HepG2 (cell line): ENCODE data around the gene MCC. TPM values are rescaled to one million over a fixed set of nuclear protein-coding genes. Genes with fewer than 3 reads are reported as not detected.

Experiments used
- ATAC-seq: fragments of 200-7000 bp; cut with Tn5 transposase; 3 replicates; pipeline ENCODE4 v1.9.1; 2020; ENCODE audit warnings: mild to moderate bottlenecking, moderate library complexity
- BruUV-seq: library from RNA; stranded (reverse); fragments of 400-500 nt; replicated peaks from 2 replicates; lab custom pipeline; 2021; lab: Mats Ljungman, UMichigan
- CTCF ChIA-PET: fragments of 300-600 bp; formaldehyde crosslinking; extraction: SDS; loops from one replicate; lab custom pipeline; 2021; ENCODE audit warnings: low total read pairs, inconsistent platforms, low intra/inter-chr PET ratio; lab: Yijun Ruan, JAX
- POLR2A ChIA-PET: fragments of 350-600 bp; sonication (Branson Sonifier 250); formaldehyde crosslinking; loops from one replicate; lab custom pipeline; 2020; ENCODE audit warnings: antibody characterized with exemption, inconsistent platforms; lab: Yijun Ruan, JAX
- DNase-seq: peaks from one replicate; pipeline ENCODE4 v3.0.0-alpha.2; 2015; ENCODE audit warnings: low spot score
- FAIRE-seq: peaks from 3 replicates; lab custom pipeline; 2011; peaks lifted over from hg19 to GRCh38; lab: Jason Lieb, UNC
- H2AFZ ChIP-seq: one replicate; pipeline ENCODE4 v1.6.1; 2011; ENCODE audit warnings: low read length, inconsistent platforms
- H3K27ac ChIP-seq: fragments of 300-600 bp; 3 replicates; pipeline ENCODE4 v1.8.0; 2011; ENCODE audit warnings: mixed run types, mild to moderate bottlenecking, mixed read lengths, low read length, inconsistent platforms; ENCODE audit not compliant: insufficient read depth; ENCODE audit errors: extremely low read length
- H3K27me3 ChIP-seq, 2 experiments: fragments of 200-600 bp in 1 of 2; 2 replicates in 1 of 2; 3 replicates in 1 of 2; pipeline versions ENCODE4 v1.6.0 to v1.8.0; 2011; ENCODE audit warnings: low read length in 2 of 2, mild to moderate bottlenecking in 2 of 2, moderate library complexity in 2 of 2, inconsistent platforms in 1 of 2; ENCODE audit not compliant: insufficient read depth in 2 of 2, control insufficient read depth in 1 of 2
- H3K36me3 ChIP-seq, 2 experiments: fragments of 200-600 bp in 1 of 2; replicated peaks in 1 of 2; 2 replicates in 1 of 2; 3 replicates in 1 of 2; pipeline versions ENCODE4 v1.5.1 to v1.8.0; 2011; ENCODE audit warnings: low read length in 2 of 2, inconsistent platforms in 1 of 2; ENCODE audit not compliant: insufficient read depth in 2 of 2, control insufficient read depth in 1 of 2
- H3K4me1 ChIP-seq: 2 replicates; pipeline ENCODE4 v1.5.1; 2012; ENCODE audit warnings: low read length, inconsistent platforms; ENCODE audit not compliant: insufficient read depth
- H3K4me2 ChIP-seq: 2 replicates; pipeline ENCODE4 v1.6.0; 2011; ENCODE audit warnings: low read depth, low read length, inconsistent platforms
- H3K4me3 ChIP-seq, 3 experiments: fragments of 200-600 bp in 1 of 3; sonication (generic), shearing (Covaris generic) in 1 of 3; replicated peaks in 1 of 3; 2 replicates each; pipeline ENCODE4 v1.5.1; 2011 to 2016; ENCODE audit warnings: low read length in 3 of 3, inconsistent platforms in 2 of 3, low read depth in 2 of 3, mild to moderate bottlenecking in 2 of 3, control low read depth in 1 of 3, mixed read lengths in 1 of 3; ENCODE audit not compliant: insufficient read depth in 1 of 3
- H3K79me2 ChIP-seq: one replicate; pipeline ENCODE4 v1.6.1; 2011; ENCODE audit warnings: low read length, inconsistent platforms; ENCODE audit not compliant: insufficient read depth
- H3K9ac ChIP-seq: 2 replicates; pipeline ENCODE4 v1.6.0; 2011; ENCODE audit warnings: mild to moderate bottlenecking, low read depth, low read length, inconsistent platforms; ENCODE audit not compliant: insufficient read depth
- H3K9me3 ChIP-seq: 2 replicates; pipeline ENCODE4 v1.5.1; 2012; ENCODE audit warnings: mild to moderate bottlenecking, low read length
- H4K20me1 ChIP-seq: 2 replicates; pipeline ENCODE4 v1.6.0; 2011; ENCODE audit warnings: inconsistent platforms, mild to moderate bottlenecking, low read length, moderate library complexity; ENCODE audit not compliant: insufficient read depth
- AKAP8 ChIP-seq: sonication (generic); formaldehyde crosslinking; IDR thresholded peaks from 2 replicates; pipeline ENCODE4 v1.5.1; 2020; ENCODE audit warnings: mild to moderate bottlenecking, missing genetic modification reagents
- ETV5 ChIP-seq: IDR thresholded peaks from 2 replicates; pipeline ENCODE4 v1.6.1; 2018; ENCODE audit warnings: missing biosample characterization, missing genetic modification reagents, inconsistent platforms, borderline replicate concordance
- HNF4A ChIP-seq: sonication (generic); formaldehyde crosslinking; IDR thresholded peaks from 2 replicates; pipeline ENCODE4 v1.4.0; 2020; ENCODE audit warnings: missing genetic modification reagents
- MAZ ChIP-seq, 2 experiments: sonication (generic) in 1 of 2; formaldehyde crosslinking in 1 of 2; IDR thresholded peaks; 2 replicates each; pipeline versions ENCODE4 v1.5.0 to v1.6.1; 2012 to 2020; ENCODE audit warnings: low read depth in 2 of 2, mild to moderate bottlenecking in 2 of 2, borderline replicate concordance in 1 of 2, improper control_type of control experiment in 1 of 2, low read length in 1 of 2, missing genetic modification reagents in 1 of 2, moderate library complexity in 1 of 2
- PHB2 ChIP-seq: fragments of 450-650 bp; IDR thresholded peaks from 2 replicates; pipeline ENCODE4 v1.6.1; 2018; ENCODE audit not compliant: partially characterized antibody
- RFX1 ChIP-seq: fragments of 450-650 bp; IDR thresholded peaks from 2 replicates; pipeline ENCODE4 v1.6.1; 2017
- ZNF430 ChIP-seq: sonication (generic); formaldehyde crosslinking; IDR thresholded peaks from 2 replicates; pipeline ENCODE4 v1.9.0; 2021; ENCODE audit warnings: mild to moderate bottlenecking, missing genetic modification reagents
- ZNF432 ChIP-seq: sonication (generic); formaldehyde crosslinking; IDR thresholded peaks from 2 replicates; pipeline ENCODE4 v1.5.0; 2020; ENCODE audit warnings: missing genetic modification reagents, mild to moderate bottlenecking, borderline replicate concordance
- ZNF556 ChIP-seq: sonication (generic); formaldehyde crosslinking; IDR thresholded peaks from 2 replicates; pipeline ENCODE4 v1.4.0; 2020; ENCODE audit warnings: mild to moderate bottlenecking, missing genetic modification reagents, borderline replicate concordance
- ZSCAN12 ChIP-seq: sonication (generic); formaldehyde crosslinking; IDR thresholded peaks from 2 replicates; pipeline ENCODE4 v1.9.0; 2021; ENCODE audit warnings: mild to moderate bottlenecking, missing genetic modification reagents
- WGBS: methylation state at CpG from one replicate; pipeline ENCODE4 v1.1.6; 2017; ENCODE audit warnings: low lambda C conversion rate; 5-methylcytosine and 5-hydroxymethylcytosine counted together
- in situ Hi-C: cut with HindIII; loops from 2 replicates; pipeline ENCODE4 v1.10.0; 2017; ENCODE audit warnings: low pct_unique_long_range_greater_than_20kb; ENCODE audit not compliant: extremely low pct_ligation_motif_present
- intact Hi-C: fragments of 100-400 bp; cut with micrococcal nuclease; formaldehyde crosslinking; loops from one replicate; pipeline ENCODE4 v1.10.0; 2022; ENCODE audit not compliant: unreplicated experiment
- polyA plus RNA-seq, 8 experiments: library from polyadenylated mRNA; depleted of rRNA in 3 of 8; stranded (reverse) in 7 of 8; unstranded in 1 of 8; fragments of >200 nt; fragmentation: Illumina TruSeq in 4 of 8; extraction: Trizol in 4 of 8; gene quantifications; 2 replicates each; pipeline versions ENCODE4 v1.2.1 to v1.2.3, GENCODE V29; 2011 to 2016; ENCODE audit warnings: low read depth in 4 of 8, missing spikeins in 1 of 8, mixed read lengths in 1 of 8; ENCODE audit not compliant: insufficient read depth in 1 of 8
- total RNA-seq, 5 experiments: library from RNA; depleted of rRNA; stranded (reverse); fragments of >200 nt; fragmentation: Illumina TruSeq; extraction: Trizol; gene quantifications; 2 replicates each; pipeline ENCODE4 v1.2.3, GENCODE V29; 2016; ENCODE audit warnings: low read depth in 1 of 5
- TF ChIP-seq, protein P1 (sequence below): fragments of 450-650 bp; IDR thresholded peaks from 2 replicates; pipeline ENCODE4 v1.6.1; 2017
- TF ChIP-seq, protein P2 (sequence below): sonication (generic); formaldehyde crosslinking; IDR thresholded peaks from 2 replicates; pipeline ENCODE4 v1.5.1; 2020; ENCODE audit warnings: mild to moderate bottlenecking, missing genetic modification reagents

Gene MCC
- total and polyA plus RNA-seq, 2 of the 13 experiments (the other 11 are each of a cell fraction or from before 2014, with no cell fraction given), result 0.55 to 2.4 TPM

DNA sequence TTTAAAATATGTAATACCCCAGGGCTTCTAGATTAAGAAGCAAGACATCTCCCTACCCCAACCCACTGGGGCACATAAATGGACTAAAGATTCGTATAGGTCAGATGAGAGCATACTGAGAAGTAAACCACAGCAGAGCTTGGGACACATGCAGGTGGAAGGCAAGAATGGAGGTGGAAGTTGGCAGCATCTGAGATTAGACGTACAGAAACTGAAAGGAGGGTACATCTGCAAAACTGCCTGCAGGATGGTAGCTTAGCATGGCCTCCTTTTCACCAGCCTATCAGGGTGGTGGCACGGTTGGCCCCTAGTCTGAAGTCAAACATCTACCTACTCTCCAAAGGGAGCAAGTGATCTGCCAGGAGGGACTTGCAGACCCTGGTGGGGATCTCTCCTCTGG lies 235.2 kb downstream of the MCC start (continued):
- no peak for TF ChIP-seq HNF4A

DNA sequence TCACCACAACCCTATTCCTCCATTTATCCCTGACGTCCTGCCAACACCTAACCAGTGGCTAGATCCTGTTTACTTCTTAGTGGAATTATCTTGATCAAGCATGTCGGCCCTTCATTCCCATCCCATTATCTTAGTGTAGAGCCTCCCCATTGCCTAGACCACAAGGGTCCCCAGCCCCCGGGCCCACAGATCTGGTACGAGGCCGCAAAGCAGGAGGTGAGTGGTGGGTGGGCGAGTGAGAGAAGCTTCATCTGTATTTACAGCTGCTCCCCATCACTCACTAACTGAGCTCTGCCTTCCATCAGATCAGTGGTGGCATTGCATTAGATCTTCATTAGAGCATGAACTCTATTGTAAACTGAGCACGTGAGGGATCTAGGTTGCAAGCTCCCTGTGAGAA lies 236.2 kb downstream of the MCC start:
- POLR2A ChIA-PET, result no interaction called here
- no TSS peak for BruUV-seq

More for the DNA sequence above, 236.2 kb downstream of the MCC start:
- H3K4me2 ChIP-seq, result no peak overlapping the region
- intact Hi-C loops, result no loop called here
- CTCF ChIA-PET, result no interaction called here
- H2AFZ ChIP-seq, result no peak overlapping the region
- DNase-seq (no peak), FAIRE-seq (no peak), ATAC-seq (no peak)
- H4K20me1 ChIP-seq, result no peaks in the 10 kb centered on the region
- 6% methylated on average over 7 of the region's 7 CpGs for WGBS
- H3K4me1 ChIP-seq, result no peaks in the 10 kb centered on the region
- in situ Hi-C loops, result no loop called here
- TF ChIP-seq, protein P1, sequence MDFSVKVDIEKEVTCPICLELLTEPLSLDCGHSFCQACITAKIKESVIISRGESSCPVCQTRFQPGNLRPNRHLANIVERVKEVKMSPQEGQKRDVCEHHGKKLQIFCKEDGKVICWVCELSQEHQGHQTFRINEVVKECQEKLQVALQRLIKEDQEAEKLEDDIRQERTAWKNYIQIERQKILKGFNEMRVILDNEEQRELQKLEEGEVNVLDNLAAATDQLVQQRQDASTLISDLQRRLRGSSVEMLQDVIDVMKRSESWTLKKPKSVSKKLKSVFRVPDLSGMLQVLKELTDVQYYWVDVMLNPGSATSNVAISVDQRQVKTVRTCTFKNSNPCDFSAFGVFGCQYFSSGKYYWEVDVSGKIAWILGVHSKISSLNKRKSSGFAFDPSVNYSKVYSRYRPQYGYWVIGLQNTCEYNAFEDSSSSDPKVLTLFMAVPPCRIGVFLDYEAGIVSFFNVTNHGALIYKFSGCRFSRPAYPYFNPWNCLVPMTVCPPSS, result no peak
- TF ChIP-seq PHB2 (no peak), RFX1 (no peak), ETV5 (CRISPR knock-in tag) (no peak), ZSCAN12 (CRISPR knock-in tag) (no peak), ZNF430 (CRISPR knock-in tag) (no peak), MAZ (IDR thresholded peaks at IDR 0.05; ENCODE audit: borderline replicate concordance, low read depth, low read length) (no peak), MAZ (CRISPR knock-in tag; IDR thresholded peaks at IDR 0.05; ENCODE audit: low read depth) (no peak), ZNF432 (CRISPR knock-in tag) (no peak), ZNF556 (no peak), AKAP8 (CRISPR knock-in tag) (no peak)
- TF ChIP-seq, protein P2, sequence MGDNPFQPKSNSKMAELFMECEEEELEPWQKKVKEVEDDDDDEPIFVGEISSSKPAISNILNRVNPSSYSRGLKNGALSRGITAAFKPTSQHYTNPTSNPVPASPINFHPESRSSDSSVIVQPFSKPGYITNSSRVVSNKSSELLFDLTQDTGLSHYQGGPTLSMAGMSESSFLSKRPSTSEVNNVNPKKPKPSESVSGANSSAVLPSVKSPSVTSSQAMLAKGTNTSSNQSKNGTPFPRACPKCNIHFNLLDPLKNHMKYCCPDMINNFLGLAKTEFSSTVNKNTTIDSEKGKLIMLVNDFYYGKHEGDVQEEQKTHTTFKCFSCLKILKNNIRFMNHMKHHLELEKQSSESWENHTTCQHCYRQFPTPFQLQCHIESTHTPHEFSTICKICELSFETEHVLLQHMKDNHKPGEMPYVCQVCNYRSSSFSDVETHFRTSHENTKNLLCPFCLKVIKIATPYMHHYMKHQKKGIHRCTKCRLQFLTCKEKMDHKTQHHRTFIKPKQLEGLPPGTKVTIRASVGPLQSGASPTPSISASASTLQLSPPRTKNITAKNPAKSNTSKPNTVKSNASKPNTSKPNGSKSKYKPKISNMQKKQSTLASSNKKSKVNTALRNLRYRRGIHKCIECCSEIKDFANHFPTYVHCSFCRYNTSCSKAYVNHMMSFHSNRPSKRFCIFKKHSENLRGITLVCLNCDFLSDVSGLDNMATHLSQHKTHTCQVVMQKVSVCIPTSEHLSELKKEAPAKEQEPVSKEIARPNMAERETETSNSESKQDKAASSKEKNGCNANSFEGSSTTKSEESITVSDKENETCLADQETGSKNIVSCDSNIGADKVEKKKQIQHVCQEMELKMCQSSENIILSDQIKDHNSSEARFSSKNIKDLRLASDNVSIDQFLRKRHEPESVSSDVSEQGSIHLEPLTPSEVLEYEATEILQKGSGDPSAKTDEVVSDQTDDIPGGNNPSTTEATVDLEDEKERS (CRISPR knock-in tag), result no peak
- TF ChIP-seq, all 625 proteins: peak for 0
- no peak overlapping the region for H3K27ac ChIP-seq
- no peaks in the 10 kb centered on the region for H3K79me2 ChIP-seq
- no peak overlapping the region for H3K4me3 ChIP-seq
- H3K9ac ChIP-seq, result no peak overlapping the region
- H3K36me3 ChIP-seq, result no peaks in the 10 kb centered on the region
- no peaks in the 10 kb centered on the region for H3K9me3 ChIP-seq
- peaks cover 0 to 4% of the 10 kb centered on the region in 2 experiments; a peak in 1 of 5 replicates for H3K27me3 ChIP-seq
